ENCODE measurements around the gene EVL. TPM values are rescaled to one million over a fixed set of nuclear protein-coding genes. Genes with fewer than 3 reads are reported as not detected.

EVL gene
- total and polyA plus RNA-seq, 2 donors (not counting 3 experiments of a cell fraction or from before 2014, with no cell fraction given) = 34.6 to 62.5 TPM

DNA sequence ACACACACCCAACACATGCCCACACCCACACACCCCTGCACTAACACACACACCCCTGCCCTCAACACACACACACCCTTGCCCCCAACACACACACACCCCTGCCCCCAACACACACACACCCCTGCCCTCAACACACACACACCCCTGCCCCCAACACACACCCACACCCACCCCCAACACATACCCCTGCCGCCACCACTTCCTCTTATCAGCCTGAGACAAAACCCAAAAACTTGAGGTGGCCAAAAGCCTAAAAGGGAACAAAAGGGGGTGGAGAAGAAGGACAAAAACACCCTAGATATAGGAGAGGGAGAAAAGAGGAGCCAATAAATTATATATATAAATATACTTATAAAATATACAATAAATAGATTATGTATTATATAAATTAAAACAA is 103.3 kb downstream of the EVL start:
- Histone ChIP-seq H3K9me3 (replicated peaks; ENCODE audit: control insufficient read depth, insufficient read depth, low read length) (no peaks in the 10 kb centered on the region), H3K4me3 (replicated peaks in 1 of 3; ENCODE audit: insufficient read depth in 1 of 3, low read depth in 1 of 3, low read length in 3 of 3) (no peak overlapping the region), H3K36me3 (ENCODE audit: control insufficient read depth in 2 of 2, extremely low read depth in 1 of 2, insufficient read depth in 2 of 2, low read length in 2 of 2) (no peaks in the 10 kb centered on the region), H4K20me1 (replicated peaks; ENCODE audit: control insufficient read depth, extremely low read depth, insufficient read depth, low read length) (no peaks in the 10 kb centered on the region), H3K27ac (ENCODE audit: insufficient read depth, low read depth, low read length) (no peak overlapping the region), H3K9ac (replicated peaks; ENCODE audit: extremely low read depth, insufficient read depth, low read length) (no peak overlapping the region), H3K4me1 (ENCODE audit: control insufficient read depth, extremely low read depth, insufficient read depth, low read length) (no peaks in the 10 kb centered on the region), H3K79me2 (ENCODE audit: control insufficient read depth, insufficient read depth, low read length) (no peaks in the 10 kb centered on the region), H3K9me1 (replicated peaks; ENCODE audit: control insufficient read depth, extremely low read depth, insufficient read depth, low read length) (no peaks in the 10 kb centered on the region), H3K4me2 (ENCODE audit: insufficient read depth, low read length) (no peak overlapping the region), H2AFZ (ENCODE audit: low read depth, low read length) (no peak overlapping the region), H3K27me3 (ENCODE audit: control insufficient read depth in 2 of 2, insufficient read depth in 2 of 2, low read length in 2 of 2) (peaks cover 0 to 4% of the 10 kb centered on the region in 2 experiments)
- POLR2A ChIA-PET = no interaction called here
- CTCF ChIA-PET = no interaction called here
- DNase-seq (ENCODE audit: low read depth, low spot score) = no peak
- BruUV-seq (replicated peaks) = no TSS peak
- FAIRE-seq = no peak
- intact Hi-C loops (cut with micrococcal nuclease) (no loop called here), dilution Hi-C loops (cut with MboI; ENCODE audit: extremely low pct_ligation_motif_present, low sequenced_read_pairs) (no loop called here)
- TF ChIP-seq POLR2A (IDR thresholded peaks at IDR 0.05; ENCODE audit: low read depth, low read length) (no peak), FOS (IDR thresholded peaks at IDR 0.05; ENCODE audit: borderline replicate concordance, insufficient read depth, low read length) (no peak), MAX (IDR thresholded peaks at IDR 0.05; ENCODE audit: insufficient read depth, insufficient read length) (no peak), EZH2 (IDR thresholded peaks at IDR 0.05; ENCODE audit: borderline replicate concordance, low read depth, low read length, severe bottlenecking) (no peak), POLR2AphosphoS5 (IDR thresholded peaks at IDR 0.05; ENCODE audit: insufficient read depth, low read depth, low read length) (no peak), JUN (IDR thresholded peaks at IDR 0.05; ENCODE audit: borderline replicate concordance, insufficient read depth, insufficient read length, low read depth) (no peak), CTCF (IDR thresholded peaks at IDR 0.05; ENCODE audit: extremely low read depth in 1 of 2, insufficient read depth in 1 of 2, low read depth in 1 of 2, low read length in 2 of 2) (no peak), MYC (IDR thresholded peaks at IDR 0.05; ENCODE audit: low read depth, low read length) (no peak), GATA2 (IDR thresholded peaks at IDR 0.05; ENCODE audit: insufficient read depth, insufficient read length, low read depth, low read length) (no peak)

Measured in endothelial cell of umbilical vein (primary cell).